ENCODE measurements around the gene PABPN1L. TPM values are rescaled to one million over a fixed set of nuclear protein-coding genes. Genes with fewer than 3 reads are reported as not detected.
"Not testable (repeated sequence)": the region's sequence is repeated elsewhere in the genome, so short reads cannot be mapped to it uniquely, and the experiment has no call there.

Gene PABPN1L
- total and polyA plus RNA-seq, 2 of the 4 experiments (the other 2 are of a cell fraction): not detected

DNA sequence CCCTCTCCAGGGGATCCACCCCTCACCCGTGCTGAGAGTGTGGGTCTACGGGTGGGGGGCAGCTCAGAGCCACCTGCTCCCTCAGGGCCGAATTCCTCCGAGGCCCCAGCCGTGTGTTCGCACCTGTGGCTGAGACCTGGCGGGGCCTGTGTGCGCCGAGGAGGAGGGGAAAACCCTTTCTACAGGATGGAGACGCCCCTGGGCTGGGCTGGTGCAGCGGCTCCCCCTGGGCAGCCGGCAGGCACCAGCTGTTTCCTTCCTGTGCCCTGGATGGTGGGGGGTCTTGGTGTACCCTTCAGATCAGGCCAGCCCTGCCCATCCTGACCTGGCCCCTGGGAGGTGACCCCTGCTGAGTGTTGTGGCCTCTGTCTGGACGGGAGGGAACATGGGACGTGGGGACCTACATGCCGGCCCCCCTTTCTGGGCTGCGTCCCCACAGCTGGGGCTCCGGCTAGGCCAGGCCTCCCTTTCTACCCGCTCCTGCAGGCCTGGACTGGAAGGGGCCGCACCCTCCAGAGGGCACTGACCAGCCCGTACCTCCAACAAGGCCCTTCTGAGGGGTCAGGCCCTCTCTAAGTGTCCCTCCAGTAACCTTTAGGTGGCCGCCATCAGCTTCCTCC lies 28.3 kb upstream of the PABPN1L start:
- peaks cover 2% of the 10 kb centered on the region; the same call in 1 of the 2 replicates for H3K9me3 ChIP-seq (ENCODE audit: control insufficient read depth, insufficient read depth, low read length)
- H2BK120ac ChIP-seq (ENCODE audit: low read depth, low read length): no peak overlapping the region
- H3K4me3 ChIP-seq (ENCODE audit: insufficient read depth, low read depth, low read length): no peak overlapping the region
- no peak overlapping the region for H3K9ac ChIP-seq (ENCODE audit: low read depth, low read length)
- dilution Hi-C loops (cut with HindIII; ENCODE audit: low sequenced_read_pairs, unreplicated experiment) (no loop called here), in situ Hi-C loops (cut with MboI; ENCODE audit: low sequenced_read_pairs) (no loop called here), intact Hi-C loops (cut with micrococcal nuclease) (no loop called here)
- H3K9me1 ChIP-seq (ENCODE audit: insufficient read depth, low read length): no peaks in the 10 kb centered on the region
- H3K18ac ChIP-seq (ENCODE audit: low read depth, low read length): no peak overlapping the region
- H3K56ac ChIP-seq (ENCODE audit: extremely low read depth, insufficient read depth, low read length): no peak overlapping the region
- ChIA-PET CTCF (no interaction called here), POLR2A (ENCODE audit: unreplicated experiment) (no interaction called here)
- DNase-seq (no peak), ATAC-seq (ENCODE audit: low read depth) (no peak)
- H4K5ac ChIP-seq (ENCODE audit: low read depth, low read length): no peak overlapping the region
- no peak overlapping the region for H3K4me2 ChIP-seq (ENCODE audit: low read depth, low read length)
- TF ChIP-seq POLR2A (IDR thresholded peaks at IDR 0.05; ENCODE audit: low read depth, low read length): no peak
- H3K27ac ChIP-seq (ENCODE audit: insufficient read depth, low read length): no peak overlapping the region
- H2BK5ac ChIP-seq (ENCODE audit: low read depth, low read length, poor library complexity, severe bottlenecking): no peak overlapping the region
- H2BK15ac ChIP-seq (ENCODE audit: low read depth, low read length): no peak overlapping the region
- no peak overlapping the region for H3K23ac ChIP-seq (ENCODE audit: low read depth, low read length)
- H4K20me1 ChIP-seq (ENCODE audit: insufficient read depth, low read length): no peaks in the 10 kb centered on the region
- no peak overlapping the region for H2AK5ac ChIP-seq (ENCODE audit: low read depth, low read length)
- H2AK9ac ChIP-seq (replicated peaks; ENCODE audit: low read depth, low read length, poor library complexity): no peak overlapping the region
- H4K91ac ChIP-seq (ENCODE audit: insufficient read depth, low read depth, low read length): no peak overlapping the region
- H3K79me1 ChIP-seq (ENCODE audit: low read depth in 1 of 2, low read length in 2 of 2): no peaks in the 10 kb centered on the region
- H2BK20ac ChIP-seq (ENCODE audit: low read depth, low read length): no peak overlapping the region
- no peak overlapping the region for H3K14ac ChIP-seq (replicated peaks; ENCODE audit: low read depth, low read length)
- no peak overlapping the region for H3K4ac ChIP-seq (ENCODE audit: low read depth, low read length)
- BruUV-seq (replicated peaks): no TSS peak
- 80% methylated on average over 9 of the region's 21 CpGs; no CpG with 5 or more reads in 1 of the 2 experiments for WGBS, 2 experiments (ENCODE audit: extremely low coverage in 2 of 2, insufficient read length in 1 of 2)
- no peak overlapping the region for H4K8ac ChIP-seq (ENCODE audit: low read depth in 2 of 2, low read length in 2 of 2)
- H2AFZ ChIP-seq (replicated peaks; ENCODE audit: low read length, poor library complexity): no peak overlapping the region
- peaks cover 8% of the 10 kb centered on the region; the same call in 1 of the 2 replicates for H3K27me3 ChIP-seq (ENCODE audit: control insufficient read depth, insufficient read depth, low read length)
- H3K36me3 ChIP-seq (ENCODE audit: control insufficient read depth, insufficient read depth, low read length): no peaks in the 10 kb centered on the region
- no peaks in the 10 kb centered on the region for H3K4me1 ChIP-seq (ENCODE audit: control insufficient read depth, insufficient read depth, low read length)

DNA sequence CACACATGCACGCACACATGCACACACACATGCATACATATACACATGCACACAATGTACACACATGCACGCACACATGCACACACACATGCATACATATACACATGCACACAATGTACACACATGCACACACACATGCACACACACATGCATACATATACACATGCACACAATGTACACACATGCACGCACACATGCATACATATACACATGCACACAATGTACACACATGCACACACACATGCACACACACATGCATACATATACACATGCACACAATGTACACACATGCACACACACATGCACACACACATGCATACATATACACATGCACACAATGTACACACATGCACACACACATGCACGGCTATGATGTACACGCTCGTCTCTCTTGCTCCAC lies 27.8 kb upstream of the PABPN1L start:
- H2BK20ac ChIP-seq (ENCODE audit: low read depth, low read length); H2BK5ac ChIP-seq (ENCODE audit: low read depth, low read length, poor library complexity, severe bottlenecking); H4K8ac ChIP-seq (ENCODE audit: low read depth in 2 of 2, low read length in 2 of 2); H2AFZ ChIP-seq (replicated peaks; ENCODE audit: low read length, poor library complexity); in situ Hi-C loops (cut with MboI; ENCODE audit: low sequenced_read_pairs); H3K9me3 ChIP-seq (ENCODE audit: control insufficient read depth, insufficient read depth, low read length); intact Hi-C loops (cut with micrococcal nuclease); BruUV-seq (replicated peaks); H3K79me1 ChIP-seq (ENCODE audit: low read depth in 1 of 2, low read length in 2 of 2); H2BK120ac ChIP-seq (ENCODE audit: low read depth, low read length); H3K23ac ChIP-seq (ENCODE audit: low read depth, low read length); H2AK5ac ChIP-seq (ENCODE audit: low read depth, low read length); H4K91ac ChIP-seq (ENCODE audit: insufficient read depth, low read depth, low read length); H2AK9ac ChIP-seq (replicated peaks; ENCODE audit: low read depth, low read length, poor library complexity); dilution Hi-C loops (cut with HindIII; ENCODE audit: low sequenced_read_pairs, unreplicated experiment); CTCF ChIA-PET; H4K20me1 ChIP-seq (ENCODE audit: insufficient read depth, low read length); H3K9ac ChIP-seq (ENCODE audit: low read depth, low read length); H3K4me3 ChIP-seq (ENCODE audit: insufficient read depth, low read depth, low read length); ATAC-seq (ENCODE audit: low read depth); DNase-seq; H3K4me2 ChIP-seq (ENCODE audit: low read depth, low read length); H3K4ac ChIP-seq (ENCODE audit: low read depth, low read length); H4K5ac ChIP-seq (ENCODE audit: low read depth, low read length); H3K9me1 ChIP-seq (ENCODE audit: insufficient read depth, low read length); H3K27ac ChIP-seq (ENCODE audit: insufficient read depth, low read length); H3K36me3 ChIP-seq (ENCODE audit: control insufficient read depth, insufficient read depth, low read length); H3K27me3 ChIP-seq (ENCODE audit: control insufficient read depth, insufficient read depth, low read length); H3K14ac ChIP-seq (replicated peaks; ENCODE audit: low read depth, low read length); H3K4me1 ChIP-seq (ENCODE audit: control insufficient read depth, insufficient read depth, low read length); H3K56ac ChIP-seq (ENCODE audit: extremely low read depth, insufficient read depth, low read length); H2BK15ac ChIP-seq (ENCODE audit: low read depth, low read length); H3K18ac ChIP-seq (ENCODE audit: low read depth, low read length); POLR2A ChIA-PET (ENCODE audit: unreplicated experiment): not testable (repeated sequence)
- WGBS, 2 experiments (ENCODE audit: extremely low coverage in 2 of 2, insufficient read length in 1 of 2): no CpG with 5 or more reads among the region's 6 CpGs

Data from IMR-90 (cell line).